CD1c-positive myeloid dendritic cell (primary cell): Measurements from ENCODE around the gene KCNN3.

Experiments used
- DNase-seq: peaks from one replicate; pipeline ENCODE4 v3.0.0-alpha.2; 2016; ENCODE audit errors: extremely low spot score

Gene KCNN3

DNA sequence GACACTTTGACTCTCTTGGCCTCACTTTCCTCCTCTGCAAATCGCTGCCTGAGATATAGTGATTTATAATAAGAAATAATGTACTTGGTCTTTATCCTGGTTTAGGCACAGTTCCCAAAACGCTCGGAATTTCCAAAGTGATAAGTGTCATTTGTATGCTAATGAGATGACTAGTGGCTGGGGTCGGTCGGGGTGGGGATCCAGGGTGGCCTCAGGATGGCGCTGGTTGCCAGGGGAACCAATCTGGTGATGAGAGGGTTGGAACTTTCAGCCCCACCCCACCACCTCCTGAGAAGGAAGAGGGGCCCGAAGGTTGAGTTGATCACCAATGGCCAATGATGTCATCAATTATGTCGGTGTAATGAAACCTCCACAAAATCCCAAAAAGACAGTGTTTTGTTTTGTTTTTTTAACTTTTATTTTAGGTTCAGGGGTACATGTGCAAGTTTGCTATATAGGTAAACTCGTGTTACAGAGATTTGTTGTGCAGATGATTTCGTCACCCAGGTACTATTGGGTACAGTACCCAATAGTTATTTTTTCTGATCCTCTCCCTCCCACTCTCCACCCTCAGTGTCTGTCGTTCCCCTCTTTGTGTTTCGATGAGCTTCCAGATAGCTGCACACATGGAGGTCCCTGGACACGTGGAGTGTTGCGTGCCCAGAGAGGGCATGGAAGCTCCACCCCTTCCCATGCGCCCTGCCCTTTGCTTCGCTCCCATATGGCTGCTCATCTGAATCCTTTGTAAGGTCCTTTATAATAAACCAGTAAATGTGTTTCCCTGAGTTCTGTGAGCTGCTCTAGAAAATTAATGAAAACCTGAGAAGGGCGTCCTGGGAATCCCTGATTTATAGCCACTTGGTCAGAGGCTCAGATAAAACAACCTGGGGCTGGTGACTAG is 97.2 kb downstream of the KCNN3 start:
- DNase-seq = no peak

DNA sequence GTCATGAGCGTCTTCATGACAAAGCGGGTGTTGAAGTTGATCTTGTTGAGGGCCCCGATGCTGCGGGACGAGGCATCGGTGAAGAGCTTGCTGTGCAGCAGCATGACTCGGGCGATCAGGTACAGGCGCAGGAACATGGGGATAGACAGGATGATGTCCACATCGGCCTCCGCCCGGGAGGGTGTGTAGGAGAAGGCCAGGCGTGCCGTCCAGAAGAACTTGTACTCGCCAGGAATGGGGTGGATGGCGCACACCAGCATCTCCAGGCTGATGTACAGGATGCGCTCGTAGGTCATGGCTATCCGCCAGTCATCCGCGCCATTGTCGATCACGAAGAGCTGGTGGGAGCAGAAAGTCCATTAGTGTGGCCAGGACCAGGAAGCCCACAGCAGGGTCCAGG is 98.0 kb downstream of the KCNN3 start:
- no peak for DNase-seq

DNA sequence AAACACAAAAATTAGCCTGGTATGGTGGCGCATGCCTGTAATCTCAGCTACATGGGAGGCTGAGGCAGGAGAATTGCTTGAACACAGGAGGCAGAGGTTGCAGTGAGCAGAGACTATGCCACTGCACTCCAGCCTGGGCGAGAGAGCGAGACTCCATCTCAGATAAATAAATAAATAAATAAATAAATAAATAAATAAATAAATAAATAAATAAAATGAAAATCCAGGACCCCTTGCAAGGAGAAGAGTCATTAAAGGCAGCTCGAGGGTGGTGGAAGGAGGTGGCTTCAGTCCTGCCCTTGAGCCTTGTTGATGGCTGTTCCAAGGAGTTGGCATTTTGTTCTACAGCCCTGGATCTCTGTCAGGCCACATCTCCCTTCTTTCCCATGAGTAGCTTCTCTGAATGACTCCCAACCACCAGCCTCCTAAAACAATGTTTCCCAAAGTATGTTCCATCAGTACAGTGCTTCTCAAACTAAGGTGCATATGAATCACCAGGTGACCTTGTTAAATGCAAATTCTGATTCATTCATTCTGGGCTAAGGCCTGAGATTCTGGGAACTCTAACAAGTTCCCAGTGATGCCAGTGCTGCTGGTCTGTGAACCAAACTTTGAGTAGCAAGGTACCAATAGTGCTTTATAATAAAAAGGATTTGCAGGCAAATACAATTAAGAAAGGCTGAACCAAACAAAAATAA is 99.0 kb downstream of the KCNN3 start:
- no peak for DNase-seq

DNA sequence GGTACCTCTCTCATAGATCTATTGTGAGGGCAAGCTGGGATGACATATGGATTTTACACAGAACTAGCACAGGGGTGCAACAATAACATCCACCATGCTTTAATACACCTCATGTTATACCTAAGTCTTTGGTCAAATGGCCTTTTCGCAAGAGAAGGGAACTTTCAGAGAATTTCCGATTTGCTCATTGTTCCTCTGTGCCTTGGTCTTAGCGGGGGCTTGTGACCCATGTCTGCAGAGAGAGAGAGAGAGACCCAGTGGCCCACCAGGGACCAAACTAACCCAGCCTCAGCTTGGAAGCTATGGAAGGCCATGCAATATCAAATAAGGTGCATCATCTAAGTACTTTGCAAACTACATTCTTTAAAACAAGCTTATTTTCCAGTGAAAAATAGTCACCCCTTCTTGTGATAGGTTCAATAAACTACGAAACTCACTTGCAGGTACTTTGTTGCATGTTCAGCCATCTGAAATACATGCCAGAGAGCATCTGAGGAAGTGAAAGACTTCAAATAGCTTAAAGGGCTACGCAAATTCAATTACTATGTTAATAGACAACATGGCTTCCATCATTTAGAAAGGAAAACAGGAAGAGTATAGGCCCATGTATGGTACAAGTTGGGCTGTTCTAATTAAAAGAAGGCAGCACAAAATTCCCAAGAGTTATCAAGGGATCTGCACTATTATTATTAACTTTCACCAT is 100.7 kb downstream of the KCNN3 start:
- DNase-seq = no peak

DNA sequence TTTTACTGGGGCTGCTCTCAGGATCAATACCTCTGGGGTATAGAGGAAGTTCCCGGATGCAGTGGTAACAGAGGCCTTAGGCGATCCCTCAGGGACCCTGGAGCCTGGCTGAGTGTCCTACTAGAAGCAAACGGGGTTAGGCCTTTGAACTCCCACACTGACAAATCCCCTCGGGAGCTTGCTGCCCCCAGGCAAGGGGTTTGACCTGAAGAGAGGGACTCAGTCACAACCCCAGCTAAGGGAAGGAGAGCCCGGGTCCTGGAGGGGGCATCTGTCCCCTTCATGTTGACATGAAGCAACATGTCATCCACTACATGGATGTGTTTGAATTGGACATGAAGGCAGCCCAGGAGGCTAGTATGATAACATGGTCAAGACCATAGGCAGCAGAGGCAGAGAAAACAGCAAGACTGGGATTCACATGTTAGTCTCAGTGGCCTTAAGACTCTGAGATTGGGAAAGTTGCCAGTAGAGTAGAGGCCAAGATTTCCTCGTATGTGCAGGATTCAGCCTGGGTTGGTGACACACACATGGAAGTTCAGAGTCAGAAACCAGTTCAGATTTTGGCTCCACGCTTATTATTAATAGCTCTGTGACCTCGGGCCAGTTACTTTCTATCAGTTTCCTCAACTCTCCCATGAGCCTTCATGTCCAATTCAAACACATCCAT is 101.5 kb downstream of the KCNN3 start:
- no peak for DNase-seq

DNA sequence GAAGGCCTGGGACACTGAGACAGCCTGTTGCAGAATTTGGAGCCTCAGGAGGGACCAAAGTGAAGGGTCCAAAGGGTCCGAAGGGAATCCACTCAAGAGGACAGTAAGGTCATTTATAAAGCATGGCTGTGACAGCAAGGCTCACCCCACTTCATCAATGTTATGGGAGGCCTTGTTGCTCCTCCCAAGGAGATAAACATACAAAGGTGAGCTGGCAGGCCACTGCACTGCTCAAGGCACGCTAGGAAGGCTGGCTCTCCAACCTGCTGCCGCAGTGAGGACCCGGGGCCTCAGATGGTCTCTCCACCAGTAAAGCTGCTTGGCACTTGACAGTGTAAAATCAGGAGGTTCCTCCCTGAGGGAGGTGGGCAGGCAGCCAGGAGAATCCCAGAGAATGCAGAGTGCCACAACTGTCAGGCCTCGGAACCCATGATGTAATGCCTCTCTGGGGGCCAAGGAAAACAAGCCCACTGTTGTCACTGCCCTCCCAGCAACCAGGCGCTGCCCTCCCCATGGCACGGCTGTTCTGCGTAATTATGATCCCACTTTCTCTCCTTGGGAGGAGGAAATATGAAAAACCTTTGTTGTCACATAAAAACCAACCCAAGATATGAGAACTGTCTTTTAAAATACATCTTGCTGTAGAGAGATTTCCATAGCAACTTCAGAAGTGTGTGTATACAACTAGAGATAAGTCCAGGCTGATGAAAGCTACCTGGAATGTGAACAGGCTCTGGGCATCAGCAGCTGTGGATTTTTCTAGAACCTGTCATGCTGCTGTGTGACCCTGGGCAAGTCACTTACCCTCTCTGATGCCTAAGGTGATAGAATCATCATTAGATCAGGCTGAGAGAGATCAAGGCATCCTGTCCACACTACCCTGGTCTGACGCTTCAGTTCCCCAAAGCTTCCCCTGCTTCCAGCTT is 102.5 kb downstream of the KCNN3 start:
- DNase-seq = no peak

DNA sequence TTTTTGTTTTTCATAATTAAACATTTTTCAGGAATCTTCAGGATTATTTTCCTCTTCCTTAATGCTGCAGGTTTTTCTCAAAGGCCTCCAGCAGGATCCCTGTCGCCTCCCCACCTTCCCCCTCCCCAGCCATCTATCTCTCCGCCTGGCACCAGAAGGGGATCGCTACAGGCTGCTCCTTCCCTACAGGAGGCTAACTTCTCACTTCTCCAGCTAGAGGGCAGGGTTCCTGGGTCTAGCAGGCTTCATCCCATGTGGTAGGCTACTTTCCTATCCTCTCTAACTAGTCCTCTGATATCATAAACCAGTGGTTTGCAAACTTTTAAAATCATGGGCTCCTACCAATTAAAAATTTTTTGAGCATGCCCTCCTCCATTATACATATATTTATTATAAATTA is 104.1 kb downstream of the KCNN3 start:
- DNase-seq = peak; percentile 15

DNA sequence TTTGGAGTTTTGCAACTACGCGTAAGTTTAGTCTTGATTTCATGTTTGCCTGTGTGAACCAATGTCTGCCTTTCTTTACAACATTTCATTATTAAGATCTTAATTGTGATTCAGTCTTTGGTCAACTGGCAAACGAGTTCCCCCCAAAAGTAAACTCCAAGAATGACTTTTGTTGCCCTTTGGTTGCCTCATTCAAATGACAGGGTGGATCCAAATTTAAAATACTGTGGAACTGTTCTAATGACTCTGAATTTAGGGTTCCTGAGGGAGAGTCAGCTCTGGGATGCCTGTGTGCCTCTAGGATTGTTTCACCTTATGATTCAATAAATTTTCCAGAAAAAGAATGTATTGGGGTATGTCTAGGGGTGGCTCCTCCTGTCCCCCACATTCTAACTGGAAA is 105.3 kb downstream of the KCNN3 start:
- no peak for DNase-seq

DNA sequence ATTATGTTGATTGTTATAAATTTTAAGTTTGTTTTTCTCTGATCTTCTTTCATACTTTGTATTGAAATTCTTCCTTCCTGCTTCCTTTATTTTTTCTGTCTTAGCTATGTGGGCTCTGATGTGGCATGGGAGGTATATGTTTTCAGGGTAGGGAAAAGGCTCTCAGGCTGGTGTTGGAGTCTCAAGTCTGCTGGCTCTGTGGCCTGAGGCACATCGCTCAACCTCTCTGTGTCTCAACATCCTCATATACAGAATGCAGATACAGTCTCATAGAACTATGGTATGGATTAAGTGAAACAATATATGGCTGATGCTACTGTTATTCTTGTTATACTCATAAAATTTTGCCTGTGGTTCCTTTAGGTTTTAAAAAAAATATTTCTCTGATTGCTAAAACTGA is 105.9 kb downstream of the KCNN3 start:
- no peak for DNase-seq

DNA sequence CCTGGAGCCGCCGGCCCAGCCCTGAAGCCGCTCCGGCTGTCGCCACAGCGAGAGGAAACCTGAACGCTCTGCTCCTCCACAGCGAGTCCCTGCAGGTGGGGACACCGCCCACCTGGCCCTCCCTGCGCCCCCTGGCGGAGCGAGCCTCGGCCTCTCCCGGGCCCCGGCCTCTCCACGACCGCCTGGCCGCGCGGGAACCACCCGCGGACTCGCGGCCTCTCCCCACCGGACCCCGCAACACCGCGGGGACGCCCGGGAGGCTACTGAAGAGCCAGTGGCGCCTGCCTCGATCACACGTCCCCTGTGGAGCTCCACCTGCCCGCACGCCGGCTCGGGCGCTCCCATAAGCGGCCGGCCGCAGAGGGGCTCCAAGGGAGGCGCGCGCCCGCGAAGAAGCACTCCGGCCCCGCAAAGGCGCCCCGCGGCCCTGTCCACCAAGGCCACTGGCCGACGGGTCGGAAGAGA is 109.6 kb downstream of the KCNN3 start:
- peak; percentile 55 for DNase-seq

DNA sequence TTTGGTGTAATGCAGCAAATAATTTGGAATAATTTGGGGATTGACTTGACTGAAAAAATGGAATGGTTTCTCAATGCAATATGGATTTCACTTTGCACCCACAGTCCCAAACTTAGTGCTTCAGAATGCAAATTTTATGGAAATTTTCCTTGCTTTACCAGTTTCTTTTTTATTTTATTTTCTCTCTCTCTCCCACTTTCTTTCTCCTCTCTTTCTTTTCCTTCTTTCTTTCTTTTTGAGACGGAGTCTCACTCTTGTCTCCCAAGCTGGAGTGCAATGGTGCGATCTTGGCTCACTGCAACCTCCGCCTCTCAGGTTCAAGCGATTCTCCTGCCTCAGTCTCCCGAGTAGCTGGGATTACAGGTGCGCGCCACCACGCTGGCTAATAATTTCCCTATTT is 110.3 kb downstream of the KCNN3 start:
- no peak for DNase-seq

DNA sequence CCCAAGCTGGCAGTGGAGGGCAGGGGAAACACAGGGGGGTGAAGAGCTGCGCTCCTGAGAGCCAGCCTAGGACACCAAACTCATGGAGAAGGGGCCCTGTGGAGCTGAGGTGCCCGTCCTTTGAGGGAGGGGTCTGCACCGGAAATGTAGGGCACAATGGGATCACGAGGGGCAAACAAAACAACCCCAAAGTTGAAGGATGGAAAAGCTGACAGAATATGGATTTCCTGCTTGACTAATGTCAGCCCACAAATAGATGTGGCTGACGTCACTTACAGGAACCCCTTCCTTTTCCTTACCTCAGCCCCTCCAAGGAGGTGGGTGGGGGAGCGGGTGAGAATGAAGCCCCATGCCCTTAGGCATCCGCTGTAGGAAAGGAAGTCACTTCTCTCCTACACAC is 110.9 kb downstream of the KCNN3 start:
- peak; percentile 17 for DNase-seq

DNA sequence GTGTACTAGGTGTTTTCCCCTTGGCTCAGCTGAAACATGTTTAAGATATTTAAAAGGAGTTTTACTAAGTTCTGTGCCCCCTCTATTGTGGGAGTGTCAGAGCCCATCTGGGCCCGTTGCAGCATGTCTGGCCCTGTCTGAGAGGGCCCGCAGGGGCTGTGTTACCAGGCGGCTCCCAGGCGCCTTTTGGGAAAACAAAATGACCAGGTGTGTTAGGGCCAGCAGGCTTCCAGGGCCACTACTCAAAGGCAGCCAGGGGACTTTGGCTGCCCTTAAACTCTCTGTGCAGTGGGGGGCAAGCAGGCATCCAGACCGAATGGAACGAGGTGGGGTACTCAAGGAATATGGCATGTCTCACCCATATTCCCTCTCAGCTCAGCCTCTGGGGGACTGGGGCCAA is 111.7 kb downstream of the KCNN3 start:
- DNase-seq = no peak

DNA sequence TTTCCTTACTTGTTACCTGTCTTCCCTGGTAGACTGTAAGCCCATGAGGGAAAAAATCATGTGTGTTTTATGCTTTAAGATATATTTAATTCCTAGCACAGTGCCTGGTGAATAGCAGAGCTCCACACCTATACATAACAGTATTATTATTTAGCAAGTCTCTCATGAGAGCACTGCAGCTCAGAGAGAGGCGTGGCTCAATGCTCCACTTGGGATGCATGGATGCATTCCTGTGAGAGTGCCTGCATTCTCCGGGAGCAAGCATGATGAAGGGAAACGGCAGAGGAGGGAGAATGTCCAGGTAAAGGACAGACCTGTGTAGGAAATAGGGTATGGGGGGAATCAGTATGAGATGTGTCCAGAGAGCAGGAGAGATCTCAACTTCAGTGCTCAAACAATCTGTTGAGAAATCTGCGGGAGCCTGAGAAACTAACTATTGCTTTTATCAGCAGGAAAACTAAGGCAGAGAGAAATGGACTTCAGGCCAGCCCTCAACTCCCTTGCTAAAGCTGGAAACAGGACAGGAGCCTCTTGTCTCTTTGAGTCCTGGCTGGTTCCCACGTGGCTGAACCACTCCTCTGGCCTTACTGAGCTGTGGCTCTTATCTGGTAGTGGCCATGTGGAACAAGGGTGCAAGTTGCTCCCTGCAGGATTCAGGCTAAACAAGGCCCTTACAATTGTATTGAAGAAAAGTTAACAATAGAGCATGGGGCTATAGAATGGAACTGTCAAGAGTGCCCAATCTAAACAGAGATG is 113.1 kb downstream of the KCNN3 start:
- no peak for DNase-seq

DNA sequence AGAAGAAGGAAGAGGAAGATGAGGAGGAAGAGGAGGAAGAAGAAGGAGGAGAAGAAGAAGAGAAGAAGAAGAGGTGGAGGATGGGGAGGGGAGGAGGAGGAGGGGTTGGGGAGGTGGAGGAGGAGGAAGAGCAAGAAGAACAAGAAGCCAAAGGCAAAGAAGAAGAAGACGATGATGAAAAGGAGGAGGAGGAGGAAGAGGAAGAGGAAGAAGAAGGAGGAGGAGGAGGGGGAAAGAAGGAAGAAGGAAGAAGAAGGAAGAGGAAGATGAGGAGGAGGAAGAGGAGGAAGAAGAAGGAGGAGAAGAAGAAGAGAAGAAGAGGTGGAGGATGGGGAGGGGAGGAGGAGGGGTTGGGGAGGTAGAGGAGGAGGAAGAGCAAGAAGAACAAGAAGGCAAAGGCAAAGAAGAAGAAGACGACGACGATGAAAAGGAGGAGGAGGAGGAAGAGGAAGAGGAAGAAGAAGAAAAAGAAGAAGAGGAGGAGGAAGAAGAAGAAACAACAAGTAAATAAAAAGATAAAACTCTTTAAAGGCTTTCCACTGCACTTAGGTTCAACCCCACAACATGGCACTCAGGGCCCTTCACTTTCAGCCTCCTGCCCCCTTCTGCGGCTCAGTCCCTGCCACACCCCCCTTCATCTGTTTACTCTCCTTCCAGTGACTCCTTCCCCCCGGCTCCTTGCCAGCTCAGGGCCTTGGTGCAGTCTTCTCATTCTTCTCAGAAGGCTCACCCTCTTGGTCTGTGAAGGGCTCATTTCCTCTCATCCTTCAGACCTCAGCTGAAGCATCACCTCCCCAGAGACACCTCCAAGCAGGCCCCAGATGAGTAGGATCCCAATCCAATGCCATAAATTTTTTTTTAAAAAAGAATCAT is 114.0 kb downstream of the KCNN3 start:
- no peak for DNase-seq

DNA sequence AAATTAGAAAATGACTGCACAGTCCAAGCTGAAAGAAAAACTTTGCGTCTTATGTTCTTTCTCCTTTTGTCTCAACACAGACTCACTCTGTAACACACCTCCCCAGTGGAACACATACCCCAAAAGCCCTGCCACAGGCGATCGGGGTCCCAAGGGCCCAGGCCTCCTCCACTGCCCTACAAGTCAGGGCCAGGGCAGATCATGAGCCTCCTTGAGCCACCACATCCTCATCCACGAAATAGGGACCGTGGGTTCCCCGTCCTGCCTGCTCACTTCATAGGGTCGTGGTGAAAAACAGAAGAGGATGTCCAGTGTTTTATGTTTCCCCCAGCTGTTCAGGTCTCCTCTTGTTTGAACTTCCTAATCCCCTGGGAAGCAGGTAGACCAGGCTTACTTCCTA is 116.7 kb downstream of the KCNN3 start:
- no peak for DNase-seq

DNA sequence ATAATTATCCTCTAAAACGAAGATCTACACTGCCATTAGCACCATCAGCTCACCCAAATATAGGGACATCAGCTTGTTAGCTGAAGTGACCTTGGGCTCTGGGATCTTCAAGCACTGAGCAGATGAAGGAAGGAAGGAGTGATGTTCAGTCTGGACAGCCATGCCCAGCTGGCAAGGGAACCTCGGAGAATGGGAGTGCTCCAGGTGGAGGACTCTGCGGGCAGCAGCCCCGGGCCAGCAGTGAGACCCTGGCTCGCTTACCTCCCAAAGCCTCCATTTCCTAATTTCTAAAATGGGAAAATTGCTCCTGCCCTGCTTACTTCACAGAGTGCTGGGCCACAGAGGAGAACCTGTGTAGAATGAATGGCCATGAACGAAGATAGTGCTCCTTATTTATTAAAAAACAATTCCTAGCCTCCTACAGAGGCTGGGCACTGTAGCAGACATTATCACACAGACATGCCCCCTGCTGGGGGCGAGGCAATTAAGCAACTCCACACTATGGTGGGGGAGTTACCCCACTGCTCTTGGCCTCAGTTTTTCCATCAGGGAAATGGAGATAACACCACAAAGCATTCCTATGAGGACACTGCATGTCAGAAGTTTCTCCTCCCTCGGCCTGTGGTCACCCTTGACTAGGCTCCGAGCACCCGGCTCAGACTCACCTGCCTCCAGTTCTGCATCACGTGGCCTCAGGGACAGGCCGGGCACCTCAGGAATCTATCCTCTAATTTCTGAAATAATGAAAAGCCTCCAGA is 117.6 kb downstream of the KCNN3 start:
- no peak for DNase-seq

DNA sequence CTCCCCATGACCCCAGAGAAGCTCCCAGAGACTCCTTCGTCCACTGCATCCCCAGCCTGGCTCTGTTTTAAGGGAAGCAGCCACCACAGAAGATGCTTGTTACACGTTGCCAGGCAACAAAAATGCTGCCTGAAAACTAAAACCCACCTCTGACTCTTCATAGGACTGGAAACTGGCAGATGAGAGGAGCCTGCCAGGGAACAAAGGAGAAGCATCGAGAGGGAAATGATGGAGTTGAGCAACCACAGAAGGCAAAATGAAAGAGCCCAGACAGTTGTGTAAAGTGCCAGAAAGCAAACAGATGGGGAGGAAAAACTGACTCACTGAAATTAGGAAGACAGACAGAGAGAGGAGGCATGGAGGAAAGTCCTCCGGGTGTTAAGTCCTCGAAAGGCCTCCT is 118.4 kb downstream of the KCNN3 start:
- peak; percentile 41 for DNase-seq
